Measurements from ENCODE around the gene MTMR3.

- no peak for TF ChIP-seq CTCF (IDR thresholded peaks at IDR 0.05; ENCODE audit: insufficient read depth, low read depth, low read length)
- no peak for TF ChIP-seq EZH2 (IDR thresholded peaks at IDR 0.05; ENCODE audit: insufficient read depth, low read length)
These were observed 51.6 kb downstream of the MTMR3 start for GRCh38 chr22:29934596-29934995.
